IMR-90 (cell line): ENCODE measurements around the gene PSMB5. TPM values are rescaled to one million over a fixed set of nuclear protein-coding genes. Genes with fewer than 3 reads are reported as not detected.

Experiments used
- ATAC-seq: fragments of 200-7000 bp; cut with Tn5 transposase; 2 replicates; pipeline ENCODE4 v1.9.1; 2020; ENCODE audit warnings: low read depth, mild to moderate bottlenecking, moderate library complexity
- BruUV-seq: library from RNA; stranded (reverse); fragments of 400-500 nt; replicated peaks from 2 replicates; lab custom pipeline; 2021; lab: Mats Ljungman, UMichigan
- CTCF ChIA-PET: fragments of 300-600 bp; formaldehyde crosslinking; extraction: SDS; loops from one replicate; lab custom pipeline; 2021; ENCODE audit warnings: antibody characterized with exemption; lab: Yijun Ruan, JAX
- POLR2A ChIA-PET: fragments of 300-600 bp; sonication (Branson Sonifier 250); formaldehyde crosslinking; loops from one replicate; lab custom pipeline; 2022; ENCODE audit warnings: antibody characterized with exemption; ENCODE audit not compliant: unreplicated experiment; lab: Charles Lee
- DNase-seq: peaks from one replicate; pipeline ENCODE4 v3.0.0; 2013
- H2AFZ ChIP-seq: replicated peaks from 2 replicates; pipeline ENCODE3; 2013; ENCODE audit warnings: low read length, mild to moderate bottlenecking; ENCODE audit not compliant: poor library complexity
- H2AK5ac ChIP-seq: 2 replicates; pipeline ENCODE4 v1.6.1; 2013; ENCODE audit warnings: low read depth, low read length, inconsistent platforms
- H2AK9ac ChIP-seq: replicated peaks from 2 replicates; pipeline ENCODE3; 2013; ENCODE audit warnings: mild to moderate bottlenecking, low read depth, low read length, moderate library complexity; ENCODE audit not compliant: poor library complexity
- H2BK120ac ChIP-seq: 2 replicates; pipeline ENCODE4 v1.6.1; 2013; ENCODE audit warnings: low read depth, low read length, inconsistent platforms
- H2BK15ac ChIP-seq: 3 replicates; pipeline ENCODE4 v1.6.1; 2013; ENCODE audit warnings: low read depth, low read length, inconsistent platforms
- H2BK20ac ChIP-seq: 2 replicates; pipeline ENCODE4 v1.6.1; 2013; ENCODE audit warnings: low read depth, mild to moderate bottlenecking, inconsistent platforms, low read length, moderate library complexity
- H2BK5ac ChIP-seq: 2 replicates; pipeline ENCODE4 v1.6.1; 2013; ENCODE audit warnings: mild to moderate bottlenecking, low read depth, low read length, inconsistent platforms; ENCODE audit not compliant: poor library complexity, severe bottlenecking
- H3K14ac ChIP-seq: replicated peaks from 2 replicates; pipeline ENCODE4 v1.6.1; 2013; ENCODE audit warnings: low read depth, low read length, inconsistent platforms
- H3K18ac ChIP-seq: 2 replicates; pipeline ENCODE4 v1.6.1; 2013; ENCODE audit warnings: low read depth, low read length, control low read depth
- H3K23ac ChIP-seq: 2 replicates; pipeline ENCODE4 v1.6.1; 2013; ENCODE audit warnings: low read depth, low read length, inconsistent platforms
- H3K27ac ChIP-seq: 2 replicates; pipeline ENCODE4 v1.5.1; 2013; ENCODE audit warnings: mild to moderate bottlenecking, control low read depth, low read length; ENCODE audit not compliant: insufficient read depth
- H3K27me3 ChIP-seq: 2 replicates; pipeline ENCODE4 v1.6.1; 2013; ENCODE audit warnings: low read length; ENCODE audit not compliant: control insufficient read depth, insufficient read depth
- H3K36me3 ChIP-seq: 2 replicates; pipeline ENCODE4 v1.6.1; 2013; ENCODE audit warnings: low read length, mixed read lengths; ENCODE audit not compliant: control insufficient read depth, insufficient read depth
- H3K4ac ChIP-seq: 2 replicates; pipeline ENCODE4 v1.6.1; 2013; ENCODE audit warnings: low read depth, low read length, inconsistent platforms
- H3K4me1 ChIP-seq: 2 replicates; pipeline ENCODE4 v1.6.1; 2013; ENCODE audit warnings: low read length, mixed read lengths; ENCODE audit not compliant: control insufficient read depth, insufficient read depth
- H3K4me2 ChIP-seq: 2 replicates; pipeline ENCODE4 v1.6.1; 2013; ENCODE audit warnings: low read depth, mild to moderate bottlenecking, control low read depth, low read length, moderate library complexity
- H3K4me3 ChIP-seq: 2 replicates; pipeline ENCODE4 v1.5.1; 2013; ENCODE audit warnings: low read depth, mild to moderate bottlenecking, control low read depth, low read length, moderate library complexity; ENCODE audit not compliant: insufficient read depth
- H3K56ac ChIP-seq: 2 replicates; pipeline ENCODE4 v1.6.1; 2013; ENCODE audit warnings: low read length, inconsistent platforms; ENCODE audit not compliant: insufficient read depth; ENCODE audit errors: extremely low read depth
- H3K79me1 ChIP-seq, 2 experiments: 2 replicates each; pipeline ENCODE4 v1.6.1; 2013; ENCODE audit warnings: low read length in 2 of 2, inconsistent platforms in 1 of 2, low read depth in 1 of 2
- H3K9ac ChIP-seq: 2 replicates; pipeline ENCODE4 v1.6.1; 2013; ENCODE audit warnings: low read depth, low read length, control low read depth
- H3K9me1 ChIP-seq: 2 replicates; pipeline ENCODE4 v1.6.1; 2013; ENCODE audit warnings: low read length, inconsistent platforms; ENCODE audit not compliant: insufficient read depth
- H3K9me3 ChIP-seq: 2 replicates; pipeline ENCODE4 v1.6.1; 2013; ENCODE audit warnings: low read length; ENCODE audit not compliant: control insufficient read depth, insufficient read depth
- H4K20me1 ChIP-seq: 2 replicates; pipeline ENCODE4 v1.6.1; 2013; ENCODE audit warnings: low read length, inconsistent platforms; ENCODE audit not compliant: insufficient read depth
- H4K5ac ChIP-seq: 2 replicates; pipeline ENCODE4 v1.6.1; 2013; ENCODE audit warnings: mild to moderate bottlenecking, low read depth, low read length, control low read depth
- H4K8ac ChIP-seq, 2 experiments: 2 replicates each; pipeline ENCODE4 v1.6.1; 2013; ENCODE audit warnings: low read depth in 2 of 2, low read length in 2 of 2, control low read depth in 1 of 2, inconsistent platforms in 1 of 2
- H4K91ac ChIP-seq: 2 replicates; pipeline ENCODE4 v1.6.1; 2013; ENCODE audit warnings: low read depth, low read length, inconsistent platforms; ENCODE audit not compliant: insufficient read depth
- MXI1 ChIP-seq: IDR thresholded peaks from 2 replicates; pipeline ENCODE4 v1.6.1; 2012; ENCODE audit warnings: low read depth, mild to moderate bottlenecking, low read length, moderate library complexity, borderline replicate concordance
- RCOR1 ChIP-seq: IDR thresholded peaks from 2 replicates; pipeline ENCODE4 v1.6.1; 2012; ENCODE audit warnings: mild to moderate bottlenecking, low read length, improper control_type of control experiment; ENCODE audit not compliant: insufficient replicate concordance
- WGBS, 2 experiments: methylation state at CpG; one replicate each; pipeline versions ENCODE4 v1.1.5 to v1.1.7; 2013; ENCODE audit warnings: missing lambda C conversion rate in 2 of 2; ENCODE audit not compliant: insufficient read length in 1 of 2; ENCODE audit errors: extremely low coverage in 2 of 2; 5-methylcytosine and 5-hydroxymethylcytosine counted together
- dilution Hi-C: fragments of 300-500 bp; cut with HindIII; formaldehyde crosslinking; loops from one replicate; pipeline ENCODE4 v1.14.3; 2018; ENCODE audit warnings: low sequenced_read_pairs; ENCODE audit not compliant: unreplicated experiment
- in situ Hi-C: fragments of 300-500 bp; cut with MboI; formaldehyde crosslinking; loops from 3 replicates; pipeline ENCODE4 v1.14.3; 2019; ENCODE audit warnings: low sequenced_read_pairs, inconsistent platforms, mixed read lengths
- intact Hi-C: fragments of 100-400 bp; cut with micrococcal nuclease; formaldehyde crosslinking; loops from 2 replicates; pipeline ENCODE4 v1.10.0; 2022
- polyA plus RNA-seq, 3 experiments: library from polyadenylated mRNA; depleted of rRNA; stranded (reverse); fragments of >200 nt; gene quantifications; 2 replicates each; pipeline ENCODE4 v1.2.3, GENCODE V29; 2012; ENCODE audit warnings: low replicate concordance in 1 of 3
- total RNA-seq: library from RNA; depleted of rRNA; stranded (reverse); fragments of >200 nt; gene quantifications from 2 replicates; pipeline ENCODE4 v1.2.3, GENCODE V29; 2012
- TF ChIP-seq, protein P1 (sequence below): fragments of 150-350 bp; IDR thresholded peaks from 2 replicates; pipeline ENCODE4 v1.6.1; 2017; ENCODE audit warnings: mild to moderate bottlenecking, antibody characterized with exemption, low read length, low read depth

PSMB5 gene
- total and polyA plus RNA-seq, 2 of the 4 experiments (the other 2 are of a cell fraction) = 310 to 321 TPM

DNA sequence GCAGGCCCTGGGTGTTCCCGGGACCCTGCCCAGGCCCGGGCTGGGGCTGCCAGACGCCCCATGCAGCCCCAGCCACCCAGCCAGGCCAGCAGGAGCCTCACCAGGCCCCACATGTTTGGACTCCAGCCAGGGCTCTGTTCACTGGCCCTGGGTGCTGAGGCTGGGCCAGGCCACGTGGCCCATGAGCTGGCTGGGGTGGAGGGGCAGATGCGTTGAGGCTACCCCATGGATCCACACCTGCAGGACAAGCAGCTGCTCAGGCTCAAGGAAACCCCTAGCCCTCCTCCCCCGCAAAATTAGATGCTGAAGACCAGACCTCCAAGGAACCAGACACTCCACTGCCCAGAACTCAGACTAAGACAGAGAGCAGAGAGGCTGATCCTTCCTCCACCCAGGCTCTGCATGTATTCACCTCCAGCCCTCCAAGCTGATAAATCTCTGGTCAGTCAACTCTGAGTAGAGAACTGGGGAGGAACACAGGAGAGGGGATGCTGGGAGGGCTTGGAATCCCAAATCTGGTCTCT is 21.0 kb upstream of the PSMB5 start:
- Histone ChIP-seq H3K56ac (no peak overlapping the region), H3K27me3 (no peaks in the 10 kb centered on the region), H4K8ac (no peak overlapping the region), H4K20me1 (peaks cover 13% of the 10 kb centered on the region), H3K9me3 (no peaks in the 10 kb centered on the region), H4K91ac (no peak overlapping the region), H3K27ac (no peak overlapping the region), H4K5ac (no peak overlapping the region), H2AFZ (peak overlapping the region; percentile 89), H3K4ac (peak overlapping the region; percentile 5; the same call in 1 of the 2 replicates), H2AK9ac (peak overlapping the region; percentile 95), H3K14ac (no peak overlapping the region), H3K9me1 (no peaks in the 10 kb centered on the region), H2BK5ac (no peak overlapping the region), H2BK20ac (no peak overlapping the region), H3K4me2 (no peak overlapping the region), H3K9ac (no peak overlapping the region), H3K79me1 (peaks cover 0 to 28% of the 10 kb centered on the region in 2 experiments; a peak in 3 of 4 replicates), H3K4me1 (peaks cover 11% of the 10 kb centered on the region; the same call in 1 of the 2 replicates), H2AK5ac (peak overlapping the region; percentile 20; the same call in 1 of the 2 replicates), H3K23ac (no peak overlapping the region), H2BK120ac (no peak overlapping the region), H3K36me3 (peaks cover 21% of the 10 kb centered on the region), H2BK15ac (no peak overlapping the region), H3K18ac (no peak overlapping the region), H3K4me3 (no peak overlapping the region)
- dilution Hi-C loops = no loop called here
- ATAC-seq = no peak
- peak; percentile 29 for DNase-seq
- no CpG with 5 or more reads among the region's 6 CpGs for WGBS, 2 experiments
- CTCF ChIA-PET = interaction anchor here (1.1 to 1.3 kb wide), 2 partner anchors 13 to 69 kb away, joined by 3 to 4 read pairs; no protein-coding TSS in a partner anchor
- TF ChIP-seq MXI1 = peak; percentile 70; the same call in 1 of the 2 replicates
- no peak for TF ChIP-seq RCOR1
- TF ChIP-seq, protein P1, sequence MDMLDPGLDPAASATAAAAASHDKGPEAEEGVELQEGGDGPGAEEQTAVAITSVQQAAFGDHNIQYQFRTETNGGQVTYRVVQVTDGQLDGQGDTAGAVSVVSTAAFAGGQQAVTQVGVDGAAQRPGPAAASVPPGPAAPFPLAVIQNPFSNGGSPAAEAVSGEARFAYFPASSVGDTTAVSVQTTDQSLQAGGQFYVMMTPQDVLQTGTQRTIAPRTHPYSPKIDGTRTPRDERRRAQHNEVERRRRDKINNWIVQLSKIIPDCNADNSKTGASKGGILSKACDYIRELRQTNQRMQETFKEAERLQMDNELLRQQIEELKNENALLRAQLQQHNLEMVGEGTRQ = peak; percentile 40; the same call in 1 of the 2 replicates
- BruUV-seq = no TSS peak
- intact Hi-C loops = loop anchor here (1.0 to 2.0 kb wide), 2 partner anchors 54 to 491 kb away; no protein-coding TSS in a partner anchor
- POLR2A ChIA-PET = no interaction called here
- in situ Hi-C loops = no loop called here
